H1 (cell line): ENCODE data around the gene HNF1B. TPM values are rescaled to one million over a fixed set of nuclear protein-coding genes. Genes with fewer than 3 reads are reported as not detected.

Experiments used
- CTCF ChIA-PET: fragments of 300-600 bp; sonication (Branson Sonifier 250); formaldehyde crosslinking; loops from one replicate; lab custom pipeline; 2021; ENCODE audit not compliant: partially characterized antibody; lab: Charles Lee
- POLR2A ChIA-PET: fragments of 300-600 bp; sonication (Branson Sonifier 250); formaldehyde crosslinking; loops from one replicate; lab custom pipeline; 2021; ENCODE audit warnings: inconsistent platforms; ENCODE audit not compliant: partially characterized antibody; lab: Charles Lee
- DNase-seq, 2 experiments: peaks; one replicate each; pipeline versions ENCODE4 v3.0.0 to v3.0.0-alpha.2; 2010 to 2022; ENCODE audit warnings: low spot score in 2 of 2, low read depth in 1 of 2, mixed read lengths in 1 of 2
- FAIRE-seq: peaks from 2 replicates; lab custom pipeline; 2011; peaks lifted over from hg19 to GRCh38; lab: Jason Lieb, UNC
- H2AFZ ChIP-seq: 2 replicates; pipeline ENCODE4 v1.8.1; 2012; ENCODE audit warnings: low read length, inconsistent platforms
- H2AK5ac ChIP-seq: 2 replicates; pipeline ENCODE4 v1.6.1; 2013; ENCODE audit warnings: low read depth, low read length
- H2BK120ac ChIP-seq: replicated peaks from 2 replicates; pipeline ENCODE3; 2013; ENCODE audit warnings: low read depth, low read length, inconsistent platforms
- H2BK12ac ChIP-seq: 2 replicates; pipeline ENCODE4 v1.6.1; 2013; ENCODE audit warnings: low read depth, low read length
- H2BK15ac ChIP-seq: 2 replicates; pipeline ENCODE4 v1.6.1; 2013; ENCODE audit warnings: low read length
- H2BK20ac ChIP-seq: 2 replicates; pipeline ENCODE4 v1.6.1; 2013; ENCODE audit warnings: low read length
- H2BK5ac ChIP-seq: 2 replicates; pipeline ENCODE4 v1.6.1; 2013; ENCODE audit warnings: low read depth, low read length
- H3K14ac ChIP-seq: 2 replicates; pipeline ENCODE4 v1.6.1; 2013; ENCODE audit warnings: inconsistent platforms; ENCODE audit not compliant: insufficient read length
- H3K18ac ChIP-seq: 2 replicates; pipeline ENCODE4 v1.6.1; 2013; ENCODE audit warnings: low read length; ENCODE audit errors: extremely low read depth
- H3K23ac ChIP-seq: 2 replicates; pipeline ENCODE4 v1.6.1; 2013; ENCODE audit warnings: inconsistent platforms; ENCODE audit not compliant: insufficient read length
- H3K23me2 ChIP-seq: 2 replicates; pipeline ENCODE4 v1.6.1; 2013; ENCODE audit warnings: low read depth, low read length
- H3K27ac ChIP-seq: 2 replicates; pipeline ENCODE4 v1.6.1; 2011; ENCODE audit warnings: low read depth, low read length, inconsistent platforms
- H3K27me3 ChIP-seq, 4 experiments: replicated peaks in 1 of 4; 1 replicate in 1 of 4; 2 replicates in 3 of 4; pipeline versions ENCODE4 v1.6.1 to v1.8.1; 2011 to 2013; ENCODE audit warnings: low read length in 3 of 4, mild to moderate bottlenecking in 3 of 4, inconsistent platforms in 2 of 4, mixed read lengths in 2 of 4, moderate library complexity in 1 of 4; ENCODE audit not compliant: control insufficient read depth in 3 of 4, insufficient read depth in 3 of 4; ENCODE audit errors: extremely low read depth in 1 of 4
- H3K36me3 ChIP-seq, 4 experiments: 2 replicates each; pipeline versions ENCODE4 v1.6.1 to v1.8.1; 2011 to 2013; ENCODE audit warnings: mild to moderate bottlenecking in 4 of 4, low read length in 3 of 4, moderate library complexity in 2 of 4, control low read depth in 1 of 4, inconsistent platforms in 1 of 4; ENCODE audit not compliant: insufficient read depth in 4 of 4, control insufficient read depth in 2 of 4
- H3K4ac ChIP-seq: replicated peaks from 2 replicates; pipeline ENCODE3; 2013; ENCODE audit warnings: low read length, low read depth, mixed read lengths, inconsistent platforms; ENCODE audit not compliant: insufficient read length
- H3K4me1 ChIP-seq, 4 experiments: replicated peaks in 1 of 4; 1 replicate in 1 of 4; 2 replicates in 3 of 4; pipeline versions ENCODE4 v1.6.1 to v1.8.1; 2011 to 2013; ENCODE audit warnings: low read length in 3 of 4, inconsistent platforms in 2 of 4, mixed read lengths in 1 of 4; ENCODE audit not compliant: insufficient read depth in 4 of 4, control insufficient read depth in 3 of 4
- H3K4me2 ChIP-seq, 2 experiments: 2 replicates each; pipeline versions ENCODE4 v1.6.1 to v1.8.1; 2011 to 2013; ENCODE audit warnings: low read depth in 2 of 2, low read length in 2 of 2, control low read depth in 1 of 2, inconsistent platforms in 1 of 2, mild to moderate bottlenecking in 1 of 2; ENCODE audit not compliant: insufficient read depth in 1 of 2
- H3K4me3 ChIP-seq, 4 experiments: fragments of 200-600, 300-600 bp in 1 of 4; sonication (generic), shearing (Covaris generic), sonication (Bioruptor Twin) in 1 of 4; 2 replicates each; pipeline versions ENCODE4 v1.5.1 to v1.8.1; 2011 to 2016; ENCODE audit warnings: low read length in 4 of 4, low read depth in 3 of 4, control low read depth in 2 of 4, inconsistent platforms in 2 of 4, mild to moderate bottlenecking in 2 of 4, mixed read lengths in 1 of 4, moderate library complexity in 1 of 4; ENCODE audit not compliant: insufficient read depth in 2 of 4; ENCODE audit errors: extremely low read depth in 1 of 4
- H3K56ac ChIP-seq: replicated peaks from 2 replicates; pipeline ENCODE3; 2013; ENCODE audit warnings: low read depth, mild to moderate bottlenecking, mixed read lengths, low read length, inconsistent platforms; ENCODE audit not compliant: insufficient read length
- H3K79me1 ChIP-seq: 2 replicates; pipeline ENCODE4 v1.6.1; 2013; ENCODE audit warnings: low read depth, low read length, control low read depth
- H3K79me2 ChIP-seq, 2 experiments: 2 replicates each; pipeline versions ENCODE4 v1.6.1 to v1.8.1; 2012 to 2013; ENCODE audit warnings: low read length in 2 of 2, mild to moderate bottlenecking in 2 of 2, inconsistent platforms in 1 of 2; ENCODE audit not compliant: insufficient read depth in 2 of 2, control insufficient read depth in 1 of 2
- H3K9ac ChIP-seq, 4 experiments: replicated peaks in 1 of 4; 1 replicate in 1 of 4; 2 replicates in 3 of 4; pipeline versions ENCODE4 v1.6.1 to v1.8.1; 2011 to 2013; ENCODE audit warnings: low read depth in 3 of 4, low read length in 3 of 4, control low read depth in 2 of 4, mild to moderate bottlenecking in 2 of 4, moderate library complexity in 2 of 4, inconsistent platforms in 1 of 4; ENCODE audit errors: extremely low read depth in 1 of 4
- H3K9me3 ChIP-seq, 2 experiments: 2 replicates each; pipeline versions ENCODE4 v1.6.1 to v1.8.1; 2012 to 2013; ENCODE audit warnings: mild to moderate bottlenecking in 2 of 2, moderate library complexity in 2 of 2, control low read depth in 1 of 2, inconsistent platforms in 1 of 2, low read depth in 1 of 2, low read length in 1 of 2, mixed read lengths in 1 of 2; ENCODE audit not compliant: insufficient read depth in 2 of 2
- H4K20me1 ChIP-seq, 2 experiments: replicated peaks in 1 of 2; 2 replicates each; pipeline versions ENCODE3 to v1.8.1; 2011 to 2013; ENCODE audit warnings: inconsistent platforms in 2 of 2, low read length in 2 of 2, mild to moderate bottlenecking in 1 of 2; ENCODE audit not compliant: insufficient read depth in 2 of 2, control insufficient read depth in 1 of 2
- H4K5ac ChIP-seq: 2 replicates; pipeline ENCODE4 v1.6.1; 2013; ENCODE audit warnings: low read length, low read depth, mixed read lengths, inconsistent platforms; ENCODE audit not compliant: insufficient read length
- H4K8ac ChIP-seq: 2 replicates; pipeline ENCODE4 v1.8.0; 2013; ENCODE audit warnings: mild to moderate bottlenecking, moderate library complexity, low read length, inconsistent platforms; ENCODE audit not compliant: insufficient read depth; ENCODE audit errors: extremely low read depth
- H4K91ac ChIP-seq: replicated peaks from 2 replicates; pipeline ENCODE3; 2013; ENCODE audit warnings: low read length, mixed read lengths, inconsistent platforms; ENCODE audit not compliant: insufficient read length
- TCF12 ChIP-seq: IDR thresholded peaks from 2 replicates; pipeline ENCODE4 v1.6.1; 2011; ENCODE audit warnings: low read depth, mild to moderate bottlenecking, low read length
- YY1 ChIP-seq: IDR thresholded peaks from 2 replicates; pipeline ENCODE4 v1.6.1; 2011; ENCODE audit warnings: low read depth, mild to moderate bottlenecking, low read length
- WGBS, 2 experiments: shearing (Covaris generic) in 1 of 2; methylation state at CpG; one replicate each; pipeline versions ENCODE4 v1.1.6 to v1.1.7; 2013 to 2015; ENCODE audit warnings: low lambda C conversion rate in 2 of 2, mixed read lengths in 2 of 2, inconsistent platforms in 1 of 2, low coverage in 1 of 2, missing lambda C conversion rate in 1 of 2; ENCODE audit not compliant: insufficient replicate concordance in 2 of 2, insufficient coverage in 1 of 2, insufficient read length in 1 of 2; ENCODE audit errors: extremely low coverage in 1 of 2, missing lambda C conversion rate in 1 of 2; 5-methylcytosine and 5-hydroxymethylcytosine counted together
- polyA plus RNA-seq, 7 experiments: library from polyadenylated mRNA; depleted of rRNA in 3 of 7; stranded (reverse) in 5 of 7; unstranded in 2 of 7; fragments of >200 nt in 5 of 7; fragments of 200-250 nt in 2 of 7; gene quantifications; 1 replicate in 5 of 7; 2 replicates in 1 of 7; 4 replicates in 1 of 7; pipeline versions ENCODE4 v1.2.1 to v1.2.3, GENCODE V29; 2011 to 2013; ENCODE audit warnings: missing spikeins in 2 of 7, mixed read lengths in 2 of 7
- total RNA-seq: library from RNA; stranded (reverse); fragmentation: NEBNext Ultra II Directional; extraction: Animal tissue kit (Norgen Biotek cat#: 25700); gene quantifications from 2 replicates; pipeline ENCODE4 v1.2.1, GENCODE V29; 2021

Gene HNF1B
- total and polyA plus RNA-seq, 2 of the 8 experiments (the other 6 are each of a cell fraction or from before 2014, with no cell fraction given): 0.13 to 0.30 TPM

DNA sequence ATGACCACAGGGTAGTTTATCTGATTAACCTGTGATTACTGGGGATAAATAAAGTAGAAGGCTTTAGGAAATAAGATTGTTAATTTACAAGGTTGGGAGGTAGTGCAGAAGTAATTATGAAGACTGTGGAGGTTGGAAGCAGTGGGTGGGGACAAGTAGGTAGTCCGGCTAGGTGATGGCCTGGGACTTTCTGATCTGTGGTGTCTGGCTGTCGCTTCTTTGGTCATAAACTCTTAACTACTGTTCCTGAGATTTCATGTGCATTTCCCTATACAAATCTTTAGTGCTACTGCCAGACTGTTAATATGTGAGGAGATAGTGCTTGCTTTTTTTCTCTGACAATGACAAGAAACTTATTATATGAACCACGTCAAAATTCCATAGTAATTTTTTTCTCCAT, 19.5 kb upstream of the HNF1B start:
- Histone ChIP-seq H3K4me3 (no peak overlapping the region), H2BK5ac (no peak overlapping the region), H3K79me2 (no peaks in the 10 kb centered on the region), H3K9me3 (peaks cover 6 to 16% of the 10 kb centered on the region in 2 experiments; a peak in 3 of 4 replicates), H4K5ac (no peak overlapping the region), H3K23me2 (no peaks in the 10 kb centered on the region), H3K4me1 (no peaks in the 10 kb centered on the region), H3K14ac (no peak overlapping the region), H2AK5ac (no peak overlapping the region), H3K18ac (no peak overlapping the region), H2BK12ac (no peak overlapping the region), H2BK15ac (no peak overlapping the region), H3K4ac (no peak overlapping the region), H4K20me1 (no peaks in the 10 kb centered on the region), H3K79me1 (no peaks in the 10 kb centered on the region), H3K23ac (no peak overlapping the region), H3K9ac (no peak overlapping the region), H3K4me2 (no peak overlapping the region), H2BK20ac (no peak overlapping the region), H3K56ac (no peak overlapping the region), H4K8ac (no peak overlapping the region; the same call in 1 of the 2 replicates), H4K91ac (no peak overlapping the region), H3K27ac (no peak overlapping the region), H3K27me3 (no peaks in the 10 kb centered on the region), H2BK120ac (no peak overlapping the region), H2AFZ (no peak overlapping the region), H3K36me3 (no peaks in the 10 kb centered on the region)
- CTCF ChIA-PET: no interaction called here
- DNase-seq (no peak), FAIRE-seq (no peak)
- POLR2A ChIA-PET: no interaction called here
- no peak for TF ChIP-seq YY1
- no peak for TF ChIP-seq TCF12
- 92% methylated on average over 3 of the region's 3 CpGs; no CpG with 5 or more reads in 1 of the 2 experiments for WGBS, 2 experiments
